ENCODE measurements around the gene KANSL2.
"Not testable (repeated sequence)": the region's sequence is repeated elsewhere in the genome, so short reads cannot be mapped to it uniquely, and the experiment has no call there.

Gene KANSL2

GRCh38 chr12:48668996-48669395, 13.0 kb downstream of the KANSL2 start:
- peaks cover 82% of the 10 kb centered on the region for H3K36me3 ChIP-seq (ENCODE audit: control insufficient read depth, low read length)
- no peak overlapping the region for H3K4me3 ChIP-seq (ENCODE audit: low read length)
- H3K27me3 ChIP-seq (ENCODE audit: control insufficient read depth, low read length), result no peaks in the 10 kb centered on the region
- no peak overlapping the region for H3K4me2 ChIP-seq (ENCODE audit: low read length)
- no peaks in the 10 kb centered on the region for H3K4me1 ChIP-seq (ENCODE audit: control insufficient read depth, low read length)
- H4K20me1 ChIP-seq (ENCODE audit: control insufficient read depth, insufficient read depth, low read depth, low read length), result peaks cover 6% of the 10 kb centered on the region; the same call in 1 of the 2 replicates
- H3K27ac ChIP-seq (ENCODE audit: low read depth, low read length), result no peak overlapping the region
- H3K9me2 ChIP-seq (replicated peaks; ENCODE audit: control insufficient read depth, low read length), result no peaks in the 10 kb centered on the region
- TF ChIP-seq EZH2phosphoT487 (IDR thresholded peaks at IDR 0.05; ENCODE audit: borderline replicate concordance, low read length) (no peak), CTCF (IDR thresholded peaks at IDR 0.05; ENCODE audit: low read depth, low read length, poor library complexity, severe bottlenecking) (no peak)
- peaks cover 42% of the 10 kb centered on the region for H3K79me2 ChIP-seq (ENCODE audit: control insufficient read depth, low read length)
- no peaks in the 10 kb centered on the region for H3K9me3 ChIP-seq (ENCODE audit: control insufficient read depth, insufficient read depth, low read length)
- H3F3A ChIP-seq (ENCODE audit: control insufficient read depth, insufficient read depth), result no peaks in the 10 kb centered on the region

GRCh38 chr12:48659863-48660262, 22.2 kb downstream of the KANSL2 start:
- no peaks in the 10 kb centered on the region for H3K9me3 ChIP-seq (ENCODE audit: control insufficient read depth, insufficient read depth, low read length)
- no peaks in the 10 kb centered on the region for H4K20me1 ChIP-seq (ENCODE audit: control insufficient read depth, insufficient read depth, low read depth, low read length)
- no peak overlapping the region for H3K4me2 ChIP-seq (ENCODE audit: low read length)

GRCh38 chr12:48651681-48652080, 30.4 kb downstream of the KANSL2 start:
- TF ChIP-seq EZH2phosphoT487 (IDR thresholded peaks at IDR 0.05; ENCODE audit: borderline replicate concordance, low read length) (no peak), CTCF (IDR thresholded peaks at IDR 0.05; ENCODE audit: low read depth, low read length, poor library complexity, severe bottlenecking) (no peak)
- H3K9me3 ChIP-seq (ENCODE audit: control insufficient read depth, insufficient read depth, low read length), result no peaks in the 10 kb centered on the region
- no peak overlapping the region for H3K4me3 ChIP-seq (ENCODE audit: low read length)
- H3K79me2 ChIP-seq (ENCODE audit: control insufficient read depth, low read length), result no peaks in the 10 kb centered on the region
- H3K36me3 ChIP-seq (ENCODE audit: control insufficient read depth, low read length), result peaks cover 72% of the 10 kb centered on the region
- 0 out of 2 replicates have a peak, but pooled peaks cover 3% of the 10 kb centered on the region for H4K20me1 ChIP-seq (ENCODE audit: control insufficient read depth, insufficient read depth, low read depth, low read length)
- no peak overlapping the region for H3K4me2 ChIP-seq (ENCODE audit: low read length)
- H3F3A ChIP-seq (ENCODE audit: control insufficient read depth, insufficient read depth), result peaks cover 6% of the 10 kb centered on the region
- H3K9me2 ChIP-seq (replicated peaks; ENCODE audit: control insufficient read depth, low read length), result no peaks in the 10 kb centered on the region
- no peaks in the 10 kb centered on the region for H3K27me3 ChIP-seq (ENCODE audit: control insufficient read depth, low read length)
- no peaks in the 10 kb centered on the region for H3K4me1 ChIP-seq (ENCODE audit: control insufficient read depth, low read length)
- no peak overlapping the region for H3K27ac ChIP-seq (ENCODE audit: low read depth, low read length)

More at GRCh38 chr12:48659863-48660262, 22.2 kb downstream of the KANSL2 start:
- Histone ChIP-seq H3K4me3 (ENCODE audit: low read length) (no peak overlapping the region), H3K9me2 (replicated peaks; ENCODE audit: control insufficient read depth, low read length) (no peaks in the 10 kb centered on the region), H3K4me1 (ENCODE audit: control insufficient read depth, low read length) (no peaks in the 10 kb centered on the region), H3K79me2 (ENCODE audit: control insufficient read depth, low read length) (peaks cover 21% of the 10 kb centered on the region), H3K36me3 (ENCODE audit: control insufficient read depth, low read length) (peaks cover 79% of the 10 kb centered on the region), H3F3A (ENCODE audit: control insufficient read depth, insufficient read depth) (no peaks in the 10 kb centered on the region), H3K27ac (ENCODE audit: low read depth, low read length) (no peak overlapping the region), H3K27me3 (ENCODE audit: control insufficient read depth, low read length) (no peaks in the 10 kb centered on the region)
- TF ChIP-seq EZH2phosphoT487 (IDR thresholded peaks at IDR 0.05; ENCODE audit: borderline replicate concordance, low read length), result no peak
- TF ChIP-seq CTCF (IDR thresholded peaks at IDR 0.05; ENCODE audit: low read depth, low read length, poor library complexity, severe bottlenecking), result no peak

- H4K20me1 ChIP-seq (ENCODE audit: control insufficient read depth, insufficient read depth, low read depth, low read length); H3K4me1 ChIP-seq (ENCODE audit: control insufficient read depth, low read length); H3K9me2 ChIP-seq (replicated peaks; ENCODE audit: control insufficient read depth, low read length); H3K79me2 ChIP-seq (ENCODE audit: control insufficient read depth, low read length); H3K9me3 ChIP-seq (ENCODE audit: control insufficient read depth, insufficient read depth, low read length); H3K4me3 ChIP-seq (ENCODE audit: low read length); H3K27me3 ChIP-seq (ENCODE audit: control insufficient read depth, low read length); H3F3A ChIP-seq (ENCODE audit: control insufficient read depth, insufficient read depth); H3K4me2 ChIP-seq (ENCODE audit: low read length); H3K27ac ChIP-seq (ENCODE audit: low read depth, low read length): not testable (repeated sequence)
- H3K36me3 ChIP-seq (ENCODE audit: control insufficient read depth, low read length), result peaks cover 21% of the 10 kb centered on the region
Measured at GRCh38 chr12:48645354-48645753, 36.7 kb downstream of the KANSL2 start.
